RKO (cell line): ENCODE data around the gene CBLB.
A peak's percentile ranks its signal among the peaks of the same experiment; 100 is the strongest.

Experiments used
- DNase-seq: peaks from one replicate; pipeline ENCODE4 v3.0.0-alpha.2; 2016; ENCODE audit warnings: low spot score

Gene CBLB

DNA sequence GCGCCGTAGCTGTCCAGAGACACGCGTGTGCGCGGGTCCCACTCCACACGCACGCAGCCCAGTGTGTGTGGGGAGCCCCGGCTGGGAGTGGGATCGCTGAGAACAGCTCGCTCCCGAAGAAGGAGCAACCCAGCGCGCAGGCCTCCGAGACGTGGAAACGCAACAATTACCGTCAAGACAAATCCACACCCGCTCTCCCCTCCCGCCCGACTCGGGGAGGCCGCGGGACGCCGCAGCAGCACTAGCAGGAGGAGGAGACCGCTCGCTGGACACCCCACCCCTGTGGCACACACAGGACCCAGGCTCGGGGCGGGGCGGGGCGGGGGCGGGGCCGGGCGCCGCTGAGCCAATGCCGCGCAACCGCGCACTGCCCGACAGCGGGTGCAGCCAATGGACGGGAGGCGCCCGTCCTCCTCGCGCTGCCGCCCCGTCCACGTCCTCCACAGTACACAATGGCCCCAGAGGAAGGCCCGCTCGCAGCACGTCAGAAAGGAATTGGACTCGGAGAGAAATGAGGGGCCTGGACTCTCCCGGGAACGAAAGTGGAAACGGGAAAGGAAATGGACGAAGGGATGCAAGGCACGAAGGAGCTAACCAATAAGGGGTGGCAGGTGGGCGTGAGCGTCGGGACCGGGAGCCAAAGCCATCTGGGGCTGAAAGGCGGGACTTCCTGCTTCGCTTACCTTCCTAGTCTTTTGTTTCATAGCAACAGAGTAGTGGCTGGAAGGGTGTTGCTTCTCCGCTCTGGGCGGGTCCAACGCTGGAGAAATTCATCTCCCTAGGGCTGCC is at the start of gene CBLB:
CBLB (minus strand) TSS at position 271 of the 789 bp plus-strand sequence. CDS start 1,435 bp downstream, outside the sequence.
- peak; percentile 97 for DNase-seq

DNA sequence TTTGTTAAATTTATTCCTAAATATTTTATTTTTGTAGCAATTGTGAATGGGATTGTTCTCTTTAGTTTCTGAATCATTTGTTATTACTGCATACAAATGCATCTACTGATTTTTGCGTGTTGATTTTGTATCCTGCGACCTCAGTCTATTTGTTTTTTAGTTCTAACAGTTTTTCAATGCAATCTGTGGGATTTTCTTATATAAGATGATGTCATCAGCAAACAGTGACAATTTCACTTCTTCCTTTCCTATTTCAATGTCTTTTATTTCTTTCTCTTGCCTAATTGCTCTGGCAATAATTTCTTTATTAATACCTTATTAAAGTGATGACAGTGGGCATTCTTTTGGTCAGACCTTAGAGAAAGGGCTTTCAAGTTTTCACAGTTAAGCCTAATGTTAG is 48.0 kb upstream of the CBLB start:
- DNase-seq: no peak

DNA sequence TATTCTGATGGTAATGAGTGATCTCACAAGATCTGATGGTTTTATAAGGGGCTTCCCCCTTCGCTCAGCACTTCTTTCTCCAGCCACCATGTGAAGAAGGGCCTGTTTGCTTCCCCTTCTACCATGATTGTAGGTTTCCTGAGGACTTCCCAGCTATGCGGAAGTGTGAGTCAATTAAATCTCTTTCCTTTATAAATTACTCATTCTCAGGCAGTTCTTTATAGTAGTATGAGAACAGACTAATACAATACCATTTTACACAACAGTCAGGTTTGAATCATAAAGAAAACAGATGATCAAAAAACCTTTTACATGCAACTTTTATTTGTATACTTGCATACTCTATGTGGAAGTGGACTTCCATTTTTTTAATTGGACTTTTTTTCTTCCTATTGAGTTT is 46.7 kb upstream of the CBLB start:
- DNase-seq: peak; percentile 14

DNA sequence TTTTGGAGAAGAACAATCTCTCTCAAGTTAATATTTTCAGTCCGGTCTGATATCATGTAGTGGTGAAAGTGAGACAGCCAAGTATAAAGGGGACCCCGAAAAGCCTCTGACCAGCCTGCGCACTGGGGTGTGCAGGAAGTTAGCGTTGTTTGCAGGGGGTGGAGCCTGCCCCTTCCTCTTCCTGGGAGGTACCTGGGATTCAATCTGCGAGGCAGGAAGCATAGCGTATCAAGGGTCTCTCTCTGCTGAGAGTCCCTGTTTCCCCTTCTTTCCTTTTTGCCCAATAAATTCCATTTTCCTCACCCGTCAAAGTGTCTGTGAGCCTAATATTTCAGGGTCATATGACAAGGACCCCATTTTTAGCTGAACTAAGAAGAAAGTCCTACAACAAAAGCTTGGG is 44.8 kb upstream of the CBLB start:
- no peak for DNase-seq

DNA sequence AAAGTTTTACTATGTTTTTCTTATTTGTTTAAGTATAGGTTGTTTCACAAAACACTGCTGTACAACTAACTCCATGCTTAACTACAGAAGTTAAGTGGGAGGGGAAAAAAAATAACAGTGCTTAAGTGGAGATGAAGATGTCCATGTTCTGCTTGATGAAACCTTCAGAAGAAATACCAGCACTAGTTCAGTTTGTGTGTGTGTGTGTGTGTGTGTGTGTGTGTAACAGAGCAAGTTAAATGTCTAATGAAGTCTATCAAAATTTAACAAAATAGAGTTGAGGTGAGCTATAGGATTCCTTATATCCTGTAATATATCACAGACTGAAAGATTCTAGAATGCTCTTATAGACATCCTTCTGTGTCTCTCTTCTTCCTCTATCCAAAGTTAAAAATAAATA is 44.1 kb upstream of the CBLB start:
- no peak for DNase-seq

DNA sequence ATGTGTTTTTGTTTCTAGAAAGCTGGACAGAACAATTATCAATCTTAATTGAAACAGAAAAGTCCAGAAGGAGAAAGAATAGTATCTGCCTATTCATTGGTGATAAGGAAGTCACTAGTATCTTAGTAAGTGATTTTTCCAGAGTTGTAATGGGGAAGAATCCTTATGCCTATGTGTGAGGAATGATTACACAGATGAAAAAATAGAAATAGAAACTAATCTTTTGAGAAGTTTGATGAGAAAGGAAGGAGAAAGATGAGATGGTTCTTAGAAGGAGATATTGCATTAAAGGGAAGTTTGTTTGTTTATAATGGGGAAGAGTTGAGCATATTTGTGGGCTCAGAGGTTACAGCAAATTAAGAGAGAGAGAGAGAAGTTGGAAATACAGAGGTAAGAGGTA is 42.7 kb upstream of the CBLB start:
- DNase-seq: no peak

DNA sequence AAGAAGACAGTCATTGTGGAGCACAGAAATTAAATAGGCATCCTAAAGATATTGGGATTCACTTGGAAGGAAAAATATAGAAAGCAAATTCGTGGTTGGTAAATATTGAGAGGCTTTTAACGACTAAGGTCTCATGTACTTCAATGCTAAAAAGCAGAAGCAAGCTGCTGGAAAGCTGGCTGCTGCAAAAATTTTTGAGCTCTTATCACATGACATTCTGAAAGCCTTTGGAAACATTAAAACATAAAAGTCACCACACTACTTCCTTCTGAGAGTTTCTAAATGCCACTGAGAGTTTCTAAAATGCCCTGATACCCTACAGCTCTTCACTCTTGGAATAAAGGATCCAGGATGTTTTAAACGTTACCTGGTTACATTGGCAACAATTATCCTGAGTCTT is 39.0 kb upstream of the CBLB start:
- DNase-seq: no peak

DNA sequence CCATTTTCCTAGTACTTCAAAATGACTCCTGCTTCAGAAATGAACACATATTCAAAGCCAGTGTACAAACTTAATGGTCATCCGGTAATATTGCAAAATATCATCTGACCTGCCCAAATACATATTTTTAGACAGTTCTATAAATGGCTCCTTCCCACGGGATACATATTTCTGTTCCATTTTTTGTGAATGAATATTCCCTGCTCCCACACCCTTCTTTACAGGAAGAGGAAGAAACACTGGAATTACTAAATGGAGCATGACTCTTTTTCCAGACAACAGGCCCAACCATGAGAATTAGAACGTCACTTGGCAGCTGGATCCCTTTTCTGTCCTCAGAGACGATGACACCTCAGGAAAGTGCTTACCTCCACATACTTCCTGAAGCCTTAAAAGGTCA is 38.0 kb upstream of the CBLB start:
- peak; percentile 30 for DNase-seq

DNA sequence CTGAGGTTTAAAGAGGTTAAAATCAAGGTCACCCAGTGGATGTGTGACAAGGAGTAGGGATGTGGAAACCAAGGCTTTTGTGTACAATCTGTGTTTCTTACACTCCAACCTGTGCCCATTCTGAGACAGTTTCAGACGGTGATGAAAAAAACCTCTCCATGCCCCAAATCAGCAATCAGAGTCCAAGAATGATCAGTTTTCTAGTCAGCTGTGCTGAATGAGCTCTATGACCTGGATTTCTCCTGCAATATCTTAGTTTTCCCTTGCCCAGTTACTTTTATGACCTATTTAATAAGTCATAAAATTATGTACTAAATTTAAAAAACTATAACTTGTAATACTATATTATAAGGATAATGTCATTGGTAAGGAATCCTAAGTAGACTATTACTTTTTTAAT is 37.5 kb upstream of the CBLB start:
- DNase-seq: no peak

DNA sequence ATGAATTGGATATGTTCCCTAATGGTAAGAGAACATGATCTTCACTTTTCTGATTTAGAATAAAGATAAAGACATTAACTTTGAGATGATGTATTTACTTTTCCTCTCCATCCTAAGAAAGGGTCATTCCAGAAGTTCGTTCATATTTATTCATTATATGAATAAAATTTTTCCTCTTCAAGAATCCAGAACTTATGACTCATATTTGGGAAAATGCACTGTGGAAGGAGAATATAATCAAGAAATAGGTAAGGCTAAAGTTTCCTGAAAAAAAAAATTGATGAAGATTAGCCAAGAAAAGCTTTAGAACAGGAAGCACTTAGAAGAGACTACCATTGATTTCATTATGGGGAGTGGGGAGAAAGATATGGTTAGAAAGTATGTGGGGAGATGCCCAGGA is 36.5 kb upstream of the CBLB start:
- no peak for DNase-seq

DNA sequence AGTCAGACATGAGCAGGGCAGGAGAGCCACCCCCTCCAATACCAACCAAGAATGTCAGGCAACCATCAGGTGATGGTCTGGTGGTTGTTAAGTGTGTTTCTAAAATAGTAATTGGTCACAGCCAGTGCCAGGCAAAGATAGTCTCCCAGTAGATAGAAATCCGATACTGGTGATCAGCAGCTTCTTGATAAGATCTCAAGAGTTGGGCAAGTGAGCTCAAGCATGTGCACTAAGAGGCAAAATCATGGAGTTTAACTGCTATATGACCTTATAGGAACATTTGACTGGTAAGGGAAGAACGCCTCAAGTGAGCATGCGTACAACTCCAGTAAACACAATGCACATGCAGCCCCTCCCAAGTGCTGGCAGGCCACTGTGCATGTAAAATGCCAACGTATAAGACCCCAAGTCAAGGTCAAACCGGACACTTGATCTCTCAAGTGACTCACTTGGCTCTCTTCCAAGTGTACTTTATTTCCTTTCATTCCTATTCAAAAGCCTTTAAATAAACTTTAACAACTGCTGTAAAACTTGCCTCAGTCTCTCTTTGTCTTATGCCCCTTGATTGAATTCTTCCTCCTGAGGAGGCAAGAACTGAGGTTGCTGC is 36.0 kb upstream of the CBLB start:
- no peak for DNase-seq

DNA sequence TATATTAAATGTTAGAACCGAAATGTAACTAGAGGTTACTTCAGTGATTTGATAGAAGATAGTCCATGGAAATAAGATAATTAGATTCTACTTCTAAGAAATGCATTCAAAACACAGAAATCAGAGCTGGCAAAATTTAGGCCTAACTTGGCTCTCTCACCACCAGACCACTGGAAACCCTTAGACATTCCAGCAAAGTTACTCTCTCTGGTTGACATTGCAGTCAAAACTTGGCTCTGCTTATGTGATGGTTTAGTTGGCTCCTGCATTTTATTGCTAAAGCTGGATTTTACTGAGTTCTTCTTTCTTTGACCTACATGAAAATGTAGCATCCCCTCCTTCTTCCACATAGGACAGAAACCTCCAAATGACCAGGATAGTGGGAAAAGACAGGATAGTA is 35.4 kb upstream of the CBLB start:
- DNase-seq: no peak

DNA sequence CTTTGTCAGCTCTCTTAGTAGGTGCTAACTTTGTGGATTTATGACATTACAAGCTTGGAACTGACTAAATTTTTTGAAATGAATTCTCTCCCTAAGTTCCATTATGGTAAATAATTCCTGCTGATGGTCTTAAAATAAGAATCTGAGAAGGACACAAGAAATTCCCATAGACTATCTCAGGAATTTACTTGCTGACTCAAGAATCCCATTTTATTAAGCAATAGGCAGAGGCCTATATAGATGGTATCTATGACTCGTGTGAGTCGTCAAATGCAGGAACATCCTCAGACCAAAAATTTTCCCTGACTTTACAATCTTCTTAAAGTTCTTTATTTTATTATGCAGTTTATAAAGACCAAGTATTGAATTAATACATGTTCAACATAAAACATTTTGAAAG is 30.7 kb upstream of the CBLB start:
- peak; percentile 68 for DNase-seq

DNA sequence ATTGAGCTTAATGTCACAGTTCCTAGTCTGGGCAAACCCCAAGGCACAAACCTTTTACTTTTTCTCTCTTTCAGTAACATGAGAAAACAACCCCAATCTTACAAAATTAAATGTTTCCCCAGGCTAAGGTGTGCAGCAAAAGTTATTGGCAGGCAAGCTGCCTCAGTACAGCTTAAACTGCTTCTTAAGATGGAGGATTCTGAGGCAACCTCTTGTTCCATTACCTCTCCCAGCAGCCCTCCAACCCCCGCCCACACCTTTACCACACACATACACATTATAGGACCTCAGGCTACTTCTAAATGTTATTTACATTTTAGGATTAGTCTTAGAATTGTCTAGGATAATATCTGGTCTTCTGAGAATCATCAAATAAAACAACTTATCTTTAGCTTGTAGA is 22.3 kb upstream of the CBLB start:
- DNase-seq: no peak

DNA sequence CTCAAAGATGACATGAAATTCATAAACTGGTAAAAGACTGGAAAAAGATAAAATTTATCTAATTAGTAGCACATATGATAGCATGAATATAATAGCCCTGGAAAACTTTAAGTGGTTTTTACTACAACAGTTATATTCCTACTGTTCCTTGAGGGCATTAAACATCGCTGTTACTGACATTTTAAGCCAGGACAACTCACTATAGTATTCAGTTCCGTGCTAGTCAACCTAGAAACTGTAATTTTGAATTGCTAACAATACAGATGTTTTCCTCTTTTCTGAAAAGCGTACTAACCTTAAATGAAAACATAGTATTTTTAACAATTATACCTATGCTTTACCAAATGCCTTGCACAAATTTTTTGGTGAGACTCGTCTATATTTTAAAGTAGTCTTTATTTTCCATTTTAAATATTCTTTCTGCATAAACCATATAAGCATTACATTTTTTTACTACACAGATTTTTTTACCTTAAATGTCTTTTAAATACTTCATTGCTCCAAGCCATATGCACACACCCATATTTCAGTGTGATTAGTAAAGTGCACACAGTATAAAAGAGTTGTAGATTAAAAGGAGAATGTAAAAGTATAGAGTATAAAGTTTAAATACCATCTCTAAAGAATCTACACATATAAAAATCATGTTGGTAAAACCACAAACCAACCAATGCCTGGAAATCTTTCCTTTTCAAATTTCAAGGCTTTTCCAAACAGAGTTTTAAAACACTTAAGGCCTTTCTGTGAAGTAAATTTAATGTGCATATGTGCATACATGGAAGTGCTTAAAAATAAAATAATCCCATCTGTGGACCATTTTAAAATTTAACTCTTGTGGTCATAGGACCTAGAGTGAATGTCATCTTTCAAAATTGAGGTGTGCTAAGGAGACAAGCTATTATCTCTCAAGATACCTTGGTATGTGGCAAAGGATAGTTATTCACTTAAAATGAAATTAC is 20.1 kb upstream of the CBLB start:
- no peak for DNase-seq

DNA sequence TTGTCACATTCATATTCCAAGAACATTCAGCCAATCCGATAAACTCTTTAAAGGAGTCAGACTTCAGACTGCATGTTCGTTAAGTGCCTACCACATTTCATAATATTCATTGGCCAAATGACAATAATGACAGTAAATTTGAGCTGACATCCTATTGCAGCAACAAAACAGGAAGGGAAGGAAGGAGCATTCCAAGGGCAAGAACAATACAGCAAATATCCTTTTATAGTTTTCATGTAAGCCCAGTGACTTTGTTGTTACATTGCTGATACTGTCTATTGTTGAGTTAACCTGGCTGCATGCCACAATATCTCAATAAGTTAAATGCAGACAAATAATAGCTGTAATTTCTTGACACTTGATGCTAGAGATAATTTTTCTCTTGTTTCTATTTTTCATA is 16.4 kb upstream of the CBLB start:
- no peak for DNase-seq

DNA sequence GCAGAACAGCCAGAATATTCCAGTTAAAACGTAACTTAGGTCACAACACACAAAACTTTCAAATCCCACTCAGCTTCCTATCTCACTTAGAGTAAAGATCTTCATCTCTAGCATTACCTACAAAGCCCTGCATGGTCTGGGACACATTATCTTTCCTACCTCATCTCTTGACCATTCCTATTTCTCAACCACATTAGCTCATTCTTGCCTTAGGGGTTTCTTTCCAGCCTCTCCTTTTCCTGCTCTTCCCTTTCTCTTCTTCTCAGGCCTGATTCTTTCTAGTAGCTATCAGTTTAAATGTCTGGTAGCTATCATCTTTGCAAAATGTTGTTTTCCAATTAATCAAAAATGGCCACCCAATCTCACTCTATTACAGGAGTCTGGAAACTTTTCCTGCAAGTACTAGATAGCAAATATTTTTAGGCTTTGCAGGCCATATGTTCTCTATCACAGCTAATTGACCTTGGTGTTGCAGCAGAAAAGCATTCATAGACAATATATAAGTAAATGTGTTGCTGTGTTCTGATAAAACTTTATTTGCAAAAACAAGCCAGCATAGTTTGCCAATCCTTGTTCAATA is 15.1 kb upstream of the CBLB start:
- DNase-seq: no peak

DNA sequence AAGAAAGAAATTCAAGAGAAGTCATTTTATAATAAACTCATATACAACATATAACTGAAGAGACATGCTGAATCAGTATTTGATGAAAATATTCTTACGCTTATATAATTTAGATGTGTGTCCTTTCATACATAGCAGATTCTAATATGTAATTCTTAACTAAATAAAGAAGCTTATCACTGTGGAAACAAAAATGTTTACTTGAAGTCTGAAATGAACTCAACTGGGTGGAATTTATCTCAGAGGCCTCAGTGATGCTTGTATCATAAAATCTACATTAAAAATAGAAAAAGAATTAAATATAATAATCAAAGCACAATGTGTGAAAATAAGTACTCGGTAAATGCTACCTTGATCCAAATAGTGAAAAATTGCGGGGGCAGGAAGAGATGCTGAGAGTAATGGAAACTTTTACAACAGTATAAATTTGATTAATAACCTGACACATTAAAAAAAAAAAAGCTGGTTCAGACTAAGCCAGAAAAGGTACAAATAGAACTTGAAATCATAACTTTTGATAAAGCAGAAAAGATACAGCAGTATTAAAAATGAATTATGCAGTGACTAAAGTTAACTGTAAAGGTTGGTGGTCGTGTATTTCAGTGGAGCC is 12.0 kb upstream of the CBLB start:
- no peak for DNase-seq

DNA sequence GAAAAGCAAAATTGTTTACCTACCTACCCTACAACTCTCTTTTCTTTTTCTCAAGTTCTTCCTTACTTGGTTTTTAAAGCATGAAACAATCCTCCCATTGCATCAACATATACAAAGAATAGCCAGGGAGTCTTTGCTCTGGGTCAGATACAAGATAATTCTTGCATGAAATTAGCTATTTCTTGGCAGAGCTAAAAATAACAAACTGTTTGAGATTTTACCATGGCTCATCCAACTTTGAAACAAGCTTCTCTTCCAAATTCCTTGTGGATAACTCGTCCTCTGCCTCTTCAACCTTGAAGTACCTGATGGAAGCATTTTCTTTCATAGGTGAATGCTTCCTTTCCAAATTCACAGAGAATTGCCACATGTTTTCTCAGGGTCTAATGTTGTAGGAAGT is 9.2 kb upstream of the CBLB start:
- DNase-seq: no peak

DNA sequence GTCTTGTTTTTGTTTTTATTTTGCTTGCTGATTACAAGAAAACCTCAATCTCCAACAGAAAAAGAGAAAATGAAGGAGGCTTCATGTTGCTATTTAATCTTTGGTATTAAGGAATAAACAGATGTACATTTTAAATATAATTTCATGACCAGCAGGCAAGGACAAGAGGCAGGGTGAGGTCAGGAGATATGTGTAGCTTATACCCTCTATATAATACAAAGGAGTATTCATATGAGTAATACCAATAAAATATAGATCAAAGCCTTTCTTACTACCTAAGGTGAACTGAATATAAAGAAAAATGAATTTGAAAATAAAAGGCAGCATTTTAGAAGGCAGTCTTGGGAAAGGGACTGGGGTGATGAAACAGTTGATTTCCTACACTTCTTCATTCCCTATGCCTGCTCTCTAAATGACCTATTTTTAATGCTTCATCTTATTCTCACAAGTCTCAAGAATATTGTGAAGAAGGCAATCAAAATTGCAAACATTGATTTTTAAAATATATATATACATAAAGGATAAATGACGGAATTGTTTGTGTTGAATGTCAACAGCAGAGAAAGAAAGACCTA is 8.6 kb upstream of the CBLB start:
- no peak for DNase-seq

DNA sequence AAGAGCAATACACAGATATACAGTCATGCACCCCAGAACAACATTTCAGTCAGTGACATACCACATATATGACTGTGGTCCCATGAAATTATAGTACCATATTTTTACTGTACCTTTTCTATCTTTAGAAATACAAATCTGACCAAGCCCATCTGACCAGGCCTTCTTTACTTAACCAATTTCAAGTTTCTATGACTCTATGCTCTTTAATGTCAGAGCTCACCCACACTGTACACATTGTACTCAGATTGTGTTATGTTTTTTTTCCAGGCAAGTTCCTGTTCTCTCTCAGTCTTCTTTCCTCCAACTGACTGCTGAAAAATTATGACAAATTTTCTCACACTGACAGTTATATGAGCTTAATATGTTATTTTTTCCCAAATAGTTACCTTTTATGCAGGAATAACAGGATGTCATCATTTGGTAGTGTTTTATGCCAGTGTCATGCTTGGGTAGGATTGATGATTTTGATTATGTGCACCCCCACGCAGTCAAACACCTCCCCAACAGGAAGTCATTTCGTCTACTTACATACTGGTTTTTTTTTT is 8.0 kb upstream of the CBLB start:
- no peak for DNase-seq
